GM12874 (cell line): ENCODE measurements around the gene UGT2B10.

Source experiments
- TF ChIP-seq, protein P1 (sequence below): IDR thresholded peaks from 2 replicates; pipeline ENCODE4 v1.5.1; 2011; ENCODE audit warnings: low read depth, mild to moderate bottlenecking, control low read depth, low read length, moderate library complexity; ENCODE audit not compliant: insufficient read depth

UGT2B10 gene

DNA sequence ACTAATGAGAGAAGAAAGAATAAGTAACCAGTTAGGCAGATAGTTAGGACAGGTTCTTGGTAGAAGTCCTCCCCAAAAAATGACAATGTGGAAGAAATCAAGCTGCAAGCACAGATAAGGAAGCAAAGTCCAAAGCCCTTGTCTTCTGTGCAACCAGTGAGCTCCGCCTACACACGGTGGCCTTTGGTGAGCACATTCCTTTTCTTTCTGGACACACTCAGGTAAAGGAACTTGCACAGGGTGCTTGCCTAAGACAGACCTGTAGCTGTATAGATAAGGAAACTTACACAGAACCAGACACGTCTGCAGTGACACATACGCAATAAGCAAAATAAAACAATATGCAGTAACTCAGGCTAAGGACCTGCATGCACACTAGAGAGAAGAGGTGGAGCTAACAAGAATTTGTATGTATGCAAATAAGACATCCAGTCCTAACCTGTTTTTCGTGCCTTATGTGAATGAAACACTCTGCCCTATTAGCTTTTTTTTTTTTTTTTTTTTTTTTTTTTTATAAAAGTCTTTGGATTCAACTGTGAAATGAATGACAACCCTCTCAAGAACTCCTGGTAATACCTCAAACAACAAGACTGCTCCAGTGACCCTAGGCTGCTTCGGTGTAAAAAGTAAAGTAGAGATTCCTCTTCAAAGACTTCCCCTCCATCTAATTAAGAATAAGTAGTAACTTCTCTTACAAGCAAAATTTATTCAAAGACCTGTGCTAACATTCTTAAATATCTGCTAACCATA, 48.8 kb downstream of the UGT2B10 start:
- TF ChIP-seq, protein P1, sequence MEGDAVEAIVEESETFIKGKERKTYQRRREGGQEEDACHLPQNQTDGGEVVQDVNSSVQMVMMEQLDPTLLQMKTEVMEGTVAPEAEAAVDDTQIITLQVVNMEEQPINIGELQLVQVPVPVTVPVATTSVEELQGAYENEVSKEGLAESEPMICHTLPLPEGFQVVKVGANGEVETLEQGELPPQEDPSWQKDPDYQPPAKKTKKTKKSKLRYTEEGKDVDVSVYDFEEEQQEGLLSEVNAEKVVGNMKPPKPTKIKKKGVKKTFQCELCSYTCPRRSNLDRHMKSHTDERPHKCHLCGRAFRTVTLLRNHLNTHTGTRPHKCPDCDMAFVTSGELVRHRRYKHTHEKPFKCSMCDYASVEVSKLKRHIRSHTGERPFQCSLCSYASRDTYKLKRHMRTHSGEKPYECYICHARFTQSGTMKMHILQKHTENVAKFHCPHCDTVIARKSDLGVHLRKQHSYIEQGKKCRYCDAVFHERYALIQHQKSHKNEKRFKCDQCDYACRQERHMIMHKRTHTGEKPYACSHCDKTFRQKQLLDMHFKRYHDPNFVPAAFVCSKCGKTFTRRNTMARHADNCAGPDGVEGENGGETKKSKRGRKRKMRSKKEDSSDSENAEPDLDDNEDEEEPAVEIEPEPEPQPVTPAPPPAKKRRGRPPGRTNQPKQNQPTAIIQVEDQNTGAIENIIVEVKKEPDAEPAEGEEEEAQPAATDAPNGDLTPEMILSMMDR = no peak

GRCh38 chr4:68865188-68865638, 49.4 kb downstream of the UGT2B10 start:
- TF ChIP-seq, protein P1 = no peak

DNA sequence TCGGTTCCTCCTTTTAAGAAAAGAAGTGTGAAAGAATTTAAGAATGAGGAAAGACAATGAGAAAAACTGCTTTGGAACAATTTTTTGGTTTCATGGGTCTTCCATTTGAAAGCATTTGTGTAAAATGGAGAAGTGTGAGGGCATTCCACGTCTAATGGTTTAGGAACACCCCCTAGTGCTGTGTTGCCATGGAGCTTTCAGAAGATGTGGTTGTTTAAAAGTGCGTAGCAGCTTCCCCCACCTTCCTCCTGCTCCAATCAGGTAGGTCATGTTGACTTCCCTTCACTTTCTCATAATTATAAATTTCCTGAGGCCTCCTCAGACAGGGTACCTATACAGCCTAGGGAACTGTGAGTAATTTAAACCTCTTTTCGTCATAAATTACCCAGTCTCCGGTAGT, 50.0 kb downstream of the UGT2B10 start:
- TF ChIP-seq, protein P1 = no peak

- TF ChIP-seq, protein P1 = no peak
Measured at GRCh38 chr4:68869274-68869773, 53.5 kb downstream of the UGT2B10 start.

- TF ChIP-seq, protein P1 = no peak
Measured at GRCh38 chr4:68871809-68872642, 56.2 kb downstream of the UGT2B10 start.

- TF ChIP-seq, protein P1 = no peak
Measured at GRCh38 chr4:68872643-68873502, 57.1 kb downstream of the UGT2B10 start.

GRCh38 chr4:68874507-68874906, 58.7 kb downstream of the UGT2B10 start:
- TF ChIP-seq, protein P1 = no peak
